HG02798 (cell line): ENCODE data around the gene CSTA.

Experiments used
- ATAC-seq: cut with Tn5 transposase; IDR thresholded peaks from one replicate; pipeline ENCODE4 v1.9.1; 2021; ENCODE audit warnings: mild to moderate bottlenecking; ENCODE audit not compliant: unreplicated experiment, poor library complexity

The CSTA gene

GRCh38 chr3:122324871-122325323 is at the start of gene CSTA:
Gene CSTA, plus strand, starts transcription at chr3:122325248. Its CDS starts 45 bp downstream, at chr3:122325293.
- no peak for ATAC-seq

GRCh38 chr3:122281891-122282290 is 43.2 kb upstream of the CSTA start:
- no peak for ATAC-seq

- no peak for ATAC-seq
These were observed 41.1 kb upstream of the CSTA start for GRCh38 chr3:122283796-122284445.

GRCh38 chr3:122284486-122284885 is 40.6 kb upstream of the CSTA start:
- no peak for ATAC-seq

- ATAC-seq, result no peak
These were observed 30.7 kb upstream of the CSTA start for GRCh38 chr3:122294359-122294758.

- ATAC-seq, result no peak
These were observed 29.6 kb upstream of the CSTA start for GRCh38 chr3:122295266-122296062.

- peak; percentile 59 for ATAC-seq
These were observed 26.8 kb upstream of the CSTA start for GRCh38 chr3:122298239-122298638.

- no peak for ATAC-seq
These were observed 25.8 kb upstream of the CSTA start for GRCh38 chr3:122299215-122299614.

- no peak for ATAC-seq
These were observed 25.1 kb upstream of the CSTA start for GRCh38 chr3:122299872-122300460.

- peak; percentile 67 for ATAC-seq
These were observed 24.0 kb upstream of the CSTA start for GRCh38 chr3:122301063-122301462.

- no peak for ATAC-seq
These were observed 19.0 kb upstream of the CSTA start for GRCh38 chr3:122305818-122306621.

- ATAC-seq, result no peak
These were observed 18.5 kb upstream of the CSTA start for GRCh38 chr3:122306622-122306953.

- ATAC-seq, result no peak
These were observed 17.9 kb upstream of the CSTA start for GRCh38 chr3:122307094-122307687.

GRCh38 chr3:122307976-122308375 is 17.1 kb upstream of the CSTA start:
- ATAC-seq, result no peak

- no peak for ATAC-seq
These were observed 14.7 kb upstream of the CSTA start for GRCh38 chr3:122310361-122310760.

GRCh38 chr3:122312826-122313225 is 12.2 kb upstream of the CSTA start:
- no peak for ATAC-seq

- ATAC-seq, result no peak
These were observed 11.8 kb upstream of the CSTA start for GRCh38 chr3:122313281-122313680.

- ATAC-seq, result no peak
These were observed 10.7 kb upstream of the CSTA start for GRCh38 chr3:122314228-122314876.

- no peak for ATAC-seq
These were observed 9.4 kb upstream of the CSTA start for GRCh38 chr3:122315619-122316018.

- ATAC-seq, result no peak
These were observed 8.7 kb upstream of the CSTA start for GRCh38 chr3:122316368-122316767.
